ENCODE results near the gene NR6A1.

GRCh38 chr9:124716808-124717207, 54.3 kb downstream of the NR6A1 start:
- no peak for TF ChIP-seq CTCF (conservative IDR thresholded peaks at IDR 0.05 in 1 of 2, IDR thresholded peaks at IDR 0.05 in 1 of 2; ENCODE audit: extremely low read depth in 1 of 2, insufficient read depth in 1 of 2, low read depth in 1 of 2, low read length in 2 of 2)
- TF ChIP-seq EZH2 (IDR thresholded peaks at IDR 0.05; ENCODE audit: borderline replicate concordance, low read length): no peak

All from mammary epithelial cell (primary cell).